Measurements from ENCODE around the gene KLHL20.
"Not testable (repeated sequence)": the region's sequence is repeated elsewhere in the genome, so short reads cannot be mapped to it uniquely, and the experiment has no call there.

The KLHL20 gene

DNA sequence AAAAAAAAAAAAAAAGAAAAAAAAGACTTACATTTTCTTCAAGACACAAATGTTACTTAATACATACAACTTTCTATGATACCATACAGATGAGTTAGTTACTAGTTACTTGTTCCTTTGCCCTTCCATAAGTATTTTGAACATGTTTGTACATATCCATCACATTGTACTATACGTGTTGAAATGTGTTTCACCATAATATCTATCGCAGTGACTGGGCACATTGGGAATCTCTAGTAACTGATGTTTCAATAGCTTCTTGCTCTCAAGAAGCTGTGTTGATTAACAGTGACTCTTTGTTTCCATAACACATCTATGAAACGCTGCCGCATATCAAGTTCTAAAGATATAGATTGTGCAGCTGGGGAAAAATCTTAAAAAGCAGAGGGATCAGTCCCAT is 42.9 kb downstream of the KLHL20 start:
- DNase-seq = no peak

DNA sequence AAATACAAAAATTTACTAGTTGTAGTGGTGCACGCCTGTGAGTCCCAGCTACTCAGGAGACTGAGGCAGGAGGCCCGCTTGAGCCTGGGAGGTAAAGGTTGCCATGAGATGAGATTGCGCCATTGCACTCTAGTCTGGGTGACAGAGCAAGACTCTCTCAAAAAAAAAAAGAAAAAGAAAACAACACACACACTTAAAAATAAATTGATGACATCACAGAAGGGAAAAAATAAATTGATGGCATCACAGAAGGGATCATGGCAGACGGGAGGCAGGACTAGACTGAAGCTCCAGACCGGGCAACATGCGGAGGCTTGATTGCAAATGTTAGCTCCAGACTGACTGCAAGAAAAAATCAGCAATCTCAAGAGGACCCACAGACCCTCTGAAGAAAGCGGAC is 43.3 kb downstream of the KLHL20 start:
- DNase-seq = no peak

GRCh38 chr1:173758980-173759379 is 44.2 kb downstream of the KLHL20 start:
- no peak for DNase-seq

DNA sequence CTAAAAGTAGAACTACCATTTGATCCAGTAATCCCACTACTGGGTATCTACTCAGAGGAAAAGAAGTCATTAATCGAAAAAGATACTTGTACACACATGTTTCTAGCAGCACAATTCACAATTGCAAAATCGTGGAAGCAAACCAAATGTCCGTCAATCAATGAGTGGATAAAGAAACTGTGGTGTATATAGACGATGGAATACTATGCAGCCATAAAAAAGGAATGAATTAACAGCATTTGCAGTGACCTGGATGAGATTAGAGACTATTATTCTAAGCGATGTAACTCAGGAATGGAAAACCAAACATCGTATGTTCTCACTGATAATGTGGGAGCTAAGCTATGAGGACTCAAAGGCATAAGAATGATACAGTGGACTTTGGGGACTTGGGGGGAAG is 49.5 kb downstream of the KLHL20 start:
- DNase-seq = not testable (repeated sequence)

DNA sequence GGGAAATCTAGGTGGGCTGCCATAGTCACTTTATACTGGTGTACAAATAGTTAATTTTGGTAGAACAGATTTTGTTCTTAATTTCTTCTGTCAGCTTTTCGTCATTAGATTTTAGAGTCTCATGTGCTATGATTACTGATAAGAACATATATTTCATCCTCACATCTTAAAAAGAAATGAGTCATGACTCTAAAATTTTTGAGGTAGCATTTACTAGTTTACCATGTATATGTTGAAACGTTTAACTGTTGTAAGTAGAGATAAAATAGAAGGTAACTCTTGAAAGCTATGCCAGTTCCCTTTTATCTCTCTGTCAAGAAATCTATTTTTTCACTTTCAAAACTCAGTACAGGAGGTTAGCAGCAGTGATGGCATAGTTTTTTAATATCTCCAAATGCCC is 53.4 kb downstream of the KLHL20 start:
- no peak for DNase-seq

GRCh38 chr1:173768827-173769226 is 54.0 kb downstream of the KLHL20 start:
- DNase-seq = no peak

GRCh38 chr1:173770330-173770729 is 55.5 kb downstream of the KLHL20 start:
- peak; percentile 2 for DNase-seq

DNA sequence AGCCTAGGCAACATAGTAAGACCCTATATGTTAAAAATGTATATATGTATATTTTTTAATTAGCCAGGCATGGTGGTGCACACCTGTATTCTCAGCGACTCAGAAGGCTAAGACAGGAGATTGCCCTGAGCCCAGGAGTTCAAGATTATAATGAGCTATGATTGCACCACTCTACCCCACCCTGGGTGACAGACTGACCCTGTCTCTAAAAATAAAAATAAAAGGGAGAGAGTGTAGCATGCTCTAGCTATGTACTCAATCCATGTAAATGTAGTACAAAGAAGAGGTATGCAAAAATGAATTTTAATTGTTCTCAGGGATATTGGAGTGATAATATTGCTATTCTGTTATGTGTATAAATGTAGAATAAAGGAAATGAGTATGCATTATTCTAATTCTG is 56.8 kb downstream of the KLHL20 start:
- no peak for DNase-seq

GRCh38 chr1:173775578-173776226 is 60.9 kb downstream of the KLHL20 start:
- no peak for DNase-seq

DNA sequence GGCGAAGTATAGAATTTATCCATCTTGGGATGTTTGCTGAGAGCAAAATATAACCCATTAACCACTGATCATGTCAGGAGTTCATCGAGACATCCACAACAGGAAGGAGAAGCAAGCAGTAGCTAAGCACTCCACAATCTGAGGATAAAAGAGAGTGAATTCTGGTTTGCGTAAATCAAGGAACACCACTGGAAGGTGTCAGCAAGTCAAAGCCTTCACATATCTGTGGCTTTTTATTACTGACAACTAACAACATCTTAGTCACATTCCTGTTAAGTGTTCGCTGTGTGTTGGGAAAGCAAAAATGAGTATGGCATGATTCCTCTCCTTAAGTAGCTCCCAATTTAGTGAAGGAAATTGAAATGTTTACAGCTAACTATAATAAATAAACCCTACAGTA is 65.2 kb downstream of the KLHL20 start:
- DNase-seq = no peak

DNA sequence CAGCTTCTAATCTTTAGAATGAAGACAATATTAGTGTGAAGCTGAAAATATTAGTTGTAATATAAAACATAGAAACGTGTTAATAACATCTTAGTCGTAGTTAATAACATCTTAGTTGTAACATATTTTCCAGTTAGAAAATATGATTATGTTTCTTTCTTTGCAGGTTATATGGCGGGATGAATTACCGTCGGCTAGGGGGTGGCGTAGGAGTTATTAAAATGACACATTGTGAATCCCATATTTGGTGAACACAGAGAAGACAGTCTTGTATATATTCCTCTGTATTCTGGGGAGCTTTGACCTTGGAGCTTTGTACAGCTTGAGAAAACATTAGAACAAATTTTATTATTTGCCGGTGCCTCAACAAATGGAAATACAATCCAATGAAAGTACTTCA is 70.2 kb downstream of the KLHL20 start:
- DNase-seq = no peak

DNA sequence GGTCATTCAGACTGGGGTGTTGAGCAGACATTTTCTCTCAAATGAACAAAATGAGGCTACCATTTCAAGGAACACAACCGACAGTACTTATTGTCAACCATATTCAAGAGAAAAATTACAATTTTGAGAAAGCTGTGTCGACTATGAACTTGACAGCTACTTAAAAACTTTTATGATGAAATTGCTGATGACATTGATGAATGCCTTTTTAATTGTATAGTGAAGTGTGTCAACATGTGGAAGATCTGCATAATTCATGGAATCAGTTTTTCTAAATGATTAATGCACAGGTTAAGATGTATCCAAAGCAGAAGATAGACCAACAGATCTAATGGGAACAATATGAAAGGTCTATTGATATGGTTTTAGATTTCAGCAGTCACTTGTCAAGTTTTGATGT is 75.1 kb downstream of the KLHL20 start:
- DNase-seq = no peak

GRCh38 chr1:173798078-173798477 is 83.3 kb downstream of the KLHL20 start:
- no peak for DNase-seq

DNA sequence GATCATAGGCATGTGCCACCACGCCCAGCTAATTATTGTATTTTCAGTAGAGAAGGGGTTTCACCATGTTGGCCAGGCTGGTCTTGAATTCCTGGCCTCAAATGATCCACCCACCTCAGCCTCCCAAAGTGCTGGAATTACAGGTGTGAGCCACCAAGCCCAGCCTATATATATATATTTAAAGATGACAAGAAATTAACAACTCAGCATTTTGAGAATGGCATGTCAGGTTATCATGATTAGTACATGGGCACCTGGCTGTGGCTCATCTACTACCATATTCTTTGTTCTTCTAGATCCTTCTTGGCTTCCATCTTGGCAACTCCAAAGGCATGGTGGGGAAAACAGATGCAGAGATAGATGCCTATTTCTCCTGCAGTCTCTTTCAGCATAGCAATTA is 85.2 kb downstream of the KLHL20 start:
- DNase-seq = not testable (repeated sequence)

- DNase-seq = no peak
Measured at GRCh38 chr1:173802961-173803360, 88.2 kb downstream of the KLHL20 start.

GRCh38 chr1:173813654-173814053 is 98.9 kb downstream of the KLHL20 start:
- not testable (repeated sequence) for DNase-seq

DNA sequence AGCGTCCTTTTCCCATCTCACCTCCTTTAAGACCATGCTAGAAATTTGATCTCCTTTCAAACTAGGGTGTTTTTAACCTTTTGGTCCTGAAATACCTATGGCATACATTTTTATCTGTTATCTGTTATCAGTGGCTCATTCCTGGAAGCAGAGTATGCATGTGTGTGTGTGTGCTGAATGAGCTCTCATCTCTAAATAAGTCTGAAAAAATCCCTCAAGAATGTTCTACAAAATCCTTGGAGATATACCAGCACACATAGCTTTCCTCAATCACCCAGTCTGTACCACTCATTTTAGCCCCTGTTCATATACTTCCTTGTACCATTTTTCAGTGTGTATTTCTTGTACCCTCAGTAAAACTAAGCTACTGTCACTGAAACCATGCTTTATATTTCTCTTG is 103.7 kb downstream of the KLHL20 start:
- DNase-seq = no peak

DNA sequence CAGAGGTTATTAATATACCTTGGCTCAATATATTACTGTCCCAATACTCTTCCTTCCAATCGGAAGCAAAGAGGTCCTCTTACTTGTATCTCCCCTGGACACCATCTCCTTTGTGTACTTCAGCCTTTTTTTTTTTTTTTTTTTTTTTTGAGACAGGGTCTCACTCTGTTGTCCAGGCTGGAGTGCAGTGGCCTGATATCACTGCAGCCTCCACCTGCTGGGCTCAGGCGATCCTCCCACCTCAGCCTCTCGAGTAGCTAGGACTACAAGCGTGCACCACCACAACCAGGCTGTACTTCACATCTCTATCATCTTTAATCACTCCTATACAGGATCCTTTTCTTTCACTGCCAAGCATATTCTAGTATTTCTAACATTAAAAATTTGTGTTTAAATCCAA is 106.9 kb downstream of the KLHL20 start:
- DNase-seq = no peak

- no peak for DNase-seq
Measured at GRCh38 chr1:173823781-173824314, 109.1 kb downstream of the KLHL20 start.

DNA sequence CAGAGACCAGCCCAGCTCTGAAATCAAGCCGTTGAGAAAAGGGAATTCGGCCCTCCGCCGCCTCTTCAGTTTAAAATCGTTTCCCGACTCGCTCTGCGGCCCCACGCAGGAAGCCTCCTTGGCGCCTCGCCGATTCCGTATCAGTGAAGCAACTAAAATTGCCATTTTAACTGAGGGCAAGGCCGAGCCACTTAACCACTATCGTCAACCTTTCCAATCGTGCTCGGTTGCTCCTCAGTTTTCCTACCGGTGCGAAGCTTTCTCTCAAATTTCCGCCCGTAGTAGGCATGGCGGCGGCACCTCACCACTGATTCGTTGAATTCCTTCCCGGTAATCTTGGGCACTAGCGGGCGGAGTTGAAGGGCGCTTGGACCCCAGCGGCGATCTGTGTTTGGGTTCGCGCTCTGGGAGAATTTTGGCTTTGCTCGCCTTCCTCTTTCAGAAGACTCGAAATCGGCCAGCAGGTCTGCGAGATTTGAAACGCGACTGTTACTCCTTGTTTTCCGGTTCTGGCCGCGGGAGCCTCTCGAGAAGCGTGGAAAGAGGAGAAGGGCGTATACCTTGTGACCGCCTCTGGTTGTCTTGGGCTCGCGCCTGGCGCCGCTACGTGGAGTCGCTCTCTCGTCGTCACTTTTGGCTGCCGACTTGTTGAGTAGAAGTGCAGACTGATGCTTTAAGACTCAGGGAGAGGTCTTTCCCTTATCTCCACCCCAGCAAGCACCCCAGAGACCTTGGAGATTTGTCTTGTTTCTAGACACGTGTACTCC is 109.7 kb downstream of the KLHL20 start, which contains the start of the genes CENPL and DARS2:
CENPL (minus strand) TSS at position 569 of the 767 bp plus-strand sequence. CDS start 13,584 bp downstream, outside the sequence.
DARS2 (plus strand) TSS at position 359 of the 767 bp plus-strand sequence. CDS start 557 bp downstream, outside the sequence.
- DNase-seq = peak; percentile 93

DNA sequence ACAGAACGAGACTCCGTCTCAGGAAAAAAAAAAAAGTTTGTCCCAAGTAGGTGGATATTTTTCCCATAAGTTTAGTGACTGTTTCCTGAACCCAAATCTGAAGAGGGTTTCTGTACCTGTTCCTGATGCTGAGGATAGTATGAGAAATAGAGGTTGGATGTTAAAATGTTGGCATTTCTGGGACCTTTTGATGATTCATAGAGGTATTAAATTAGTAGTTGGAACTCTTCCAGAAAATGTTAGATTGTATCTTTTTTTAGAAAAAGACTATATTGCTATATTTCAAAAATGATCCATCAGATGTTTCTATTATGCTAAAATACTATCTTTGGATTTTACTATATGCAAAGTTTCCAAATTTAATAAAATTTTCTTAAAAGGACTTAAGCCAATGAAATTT is 112.8 kb downstream of the KLHL20 start:
- no peak for DNase-seq

- DNase-seq = no peak
Measured at GRCh38 chr1:173832748-173833147, 118.0 kb downstream of the KLHL20 start.

All from CD4-positive, alpha-beta T cell treated with Interleukin-12 subunit alpha and Interleukin-12 subunit beta, for 1 hour (primary cell).